GM13976 (cell line): ENCODE measurements around the gene URB1.
A peak's percentile ranks its signal among the peaks of the same experiment; 100 is the strongest.
"Not testable (repeated sequence)": the region's sequence is repeated elsewhere in the genome, so short reads cannot be mapped to it uniquely, and the experiment has no call there.

Experiments used
- DNase-seq: peaks from one replicate; pipeline ENCODE4 v3.0.0; 2012; ENCODE audit warnings: low spot score
- CTCF ChIP-seq: IDR thresholded peaks from 2 replicates; pipeline ENCODE4 v1.5.1; 2012; ENCODE audit warnings: borderline replicate concordance, mild to moderate bottlenecking; ENCODE audit not compliant: insufficient read depth; ENCODE audit errors: extremely low read depth, missing control alignments, control extremely low read depth
- in situ Hi-C: fragments of 300-500 bp; cut with MboI; formaldehyde crosslinking; loops from one replicate; pipeline ENCODE4 v1.12.0; 2022; ENCODE audit warnings: low sequenced_read_pairs, mixed read lengths, inconsistent platforms; ENCODE audit not compliant: unreplicated experiment

Gene URB1, protein sequence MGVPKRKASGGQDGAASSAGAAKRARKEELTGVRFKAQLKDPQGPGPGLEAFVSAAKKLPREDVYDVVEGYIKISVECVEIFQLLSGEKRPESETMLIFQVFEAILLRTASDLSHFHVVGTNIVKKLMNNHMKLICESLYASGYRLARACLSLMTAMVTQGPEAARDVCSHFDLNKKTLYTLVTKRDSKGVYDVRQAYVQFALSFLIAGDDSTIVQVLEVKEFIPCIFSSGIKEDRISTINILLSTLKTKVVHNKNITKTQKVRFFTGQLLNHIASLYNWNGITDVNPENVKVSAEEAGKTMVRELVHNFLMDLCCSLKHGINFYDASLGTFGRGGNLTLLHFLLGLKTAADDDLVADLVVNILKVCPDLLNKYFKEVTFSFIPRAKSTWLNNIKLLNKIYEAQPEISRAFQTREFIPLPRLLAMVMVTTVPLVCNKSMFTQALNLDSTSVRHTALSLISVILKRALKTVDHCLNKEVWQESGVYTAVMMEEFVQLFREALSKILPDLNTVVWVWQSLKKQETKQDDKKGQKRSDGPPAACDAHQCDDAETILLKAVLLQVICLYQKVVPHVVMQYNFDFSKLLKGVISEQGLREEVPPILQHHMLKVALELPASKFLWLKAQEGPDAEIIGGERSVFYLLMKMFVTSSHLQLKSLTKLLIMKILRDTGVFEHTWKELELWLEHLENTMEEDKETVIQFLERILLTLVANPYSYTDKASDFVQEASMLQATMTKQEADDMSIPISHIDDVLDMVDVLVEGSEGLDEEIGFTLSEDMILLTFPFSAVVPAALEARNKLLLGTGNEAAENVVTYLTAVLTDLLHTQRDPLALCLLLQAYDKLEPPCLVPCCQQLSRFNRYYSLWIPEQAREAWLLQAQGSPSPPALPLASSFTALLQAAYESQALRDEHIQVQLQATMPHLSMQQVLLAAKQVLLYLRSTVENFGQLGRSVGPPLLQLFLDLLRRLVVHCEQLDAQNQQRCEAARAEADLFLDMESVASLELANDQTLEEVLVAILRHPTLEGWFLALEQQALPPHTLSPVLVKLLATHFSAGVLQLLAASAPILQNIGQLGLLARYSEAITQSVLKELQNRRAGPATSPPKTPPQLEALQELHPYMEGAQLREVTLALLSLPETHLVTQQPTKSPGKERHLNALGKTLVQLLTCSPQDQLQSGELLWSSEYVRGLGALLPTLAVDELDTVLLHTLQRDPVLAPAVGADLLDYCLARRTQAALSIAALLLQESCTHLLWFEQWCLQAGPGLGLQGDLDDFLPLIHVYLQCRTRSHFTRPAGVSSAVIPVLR (N-terminal part only)

GRCh38 chr21:32392880-32393676 lies at the start of gene URB1:
Gene URB1, minus strand, starts transcription at chr21:32393012. Its CDS starts 102 bp downstream, at chr21:32392910.
- TF ChIP-seq CTCF: no peak
- in situ Hi-C loops: no loop called here
- DNase-seq: peak; percentile 98

DNA sequence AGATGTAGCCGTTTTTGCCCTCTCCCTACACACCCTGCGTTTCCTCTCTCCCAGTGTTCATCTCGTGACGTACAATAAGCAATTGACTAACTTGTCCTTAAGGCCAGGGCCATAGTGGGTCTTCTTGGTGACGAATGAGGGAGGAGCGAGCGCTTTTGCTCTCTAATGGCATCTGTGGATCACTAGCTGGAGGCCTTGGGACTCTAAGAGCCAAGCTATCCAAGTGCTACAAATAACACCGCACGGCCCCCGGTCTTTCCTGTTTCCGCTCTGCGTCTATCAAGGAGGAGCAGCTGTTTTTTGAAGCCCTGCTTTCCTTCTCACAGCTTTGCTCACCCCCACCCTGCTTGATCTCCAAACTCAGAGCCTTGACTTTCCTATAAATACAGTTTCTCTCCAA lies 44.9 kb upstream of the URB1 start:
- in situ Hi-C loops: no loop called here
- no peak for DNase-seq
- no peak for TF ChIP-seq CTCF

- in situ Hi-C loops, DNase-seq: not testable (repeated sequence)
Observed at GRCh38 chr21:32432982-32433660, 40.3 kb upstream of the URB1 start.

- no peak for DNase-seq
- in situ Hi-C loops: no loop called here
- TF ChIP-seq CTCF: no peak
Observed at GRCh38 chr21:32427958-32428623, 35.3 kb upstream of the URB1 start.

- in situ Hi-C loops: no loop called here
- TF ChIP-seq CTCF: no peak
- no peak for DNase-seq
Observed at GRCh38 chr21:32426592-32427051, 33.8 kb upstream of the URB1 start.

- no peak for TF ChIP-seq CTCF
- in situ Hi-C loops: no loop called here
- DNase-seq: no peak
Observed at GRCh38 chr21:32426066-32426465, 33.3 kb upstream of the URB1 start.
